GM12801 (cell line): ENCODE measurements around the gene SPOCK2.

Experiments
- TF ChIP-seq, protein P1 (sequence below): IDR thresholded peaks from one replicate; pipeline ENCODE4 v1.5.1; 2011; ENCODE audit warnings: control low read depth; ENCODE audit not compliant: insufficient read length; ENCODE audit errors: extremely low read depth

Gene SPOCK2

DNA sequence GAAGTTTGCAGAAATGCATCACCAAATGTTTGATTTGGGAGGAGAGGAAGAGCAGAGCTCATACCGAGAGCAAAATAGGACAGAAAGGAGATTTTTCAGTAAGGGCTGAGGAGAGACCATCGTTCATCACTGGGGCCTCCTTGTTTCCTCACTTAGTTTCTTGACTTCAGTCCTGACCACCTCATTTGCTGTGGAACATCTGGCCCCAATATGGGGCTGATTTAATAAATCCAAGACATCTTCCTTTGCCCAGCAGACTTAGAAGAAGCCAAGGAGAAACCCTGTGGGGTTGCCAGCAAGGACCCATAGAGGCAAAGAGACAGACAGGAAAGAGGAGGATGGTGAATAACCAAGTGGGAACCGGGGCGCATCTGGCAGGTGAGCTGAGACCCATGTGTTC is 63.8 kb downstream of the SPOCK2 start:
- TF ChIP-seq, protein P1, sequence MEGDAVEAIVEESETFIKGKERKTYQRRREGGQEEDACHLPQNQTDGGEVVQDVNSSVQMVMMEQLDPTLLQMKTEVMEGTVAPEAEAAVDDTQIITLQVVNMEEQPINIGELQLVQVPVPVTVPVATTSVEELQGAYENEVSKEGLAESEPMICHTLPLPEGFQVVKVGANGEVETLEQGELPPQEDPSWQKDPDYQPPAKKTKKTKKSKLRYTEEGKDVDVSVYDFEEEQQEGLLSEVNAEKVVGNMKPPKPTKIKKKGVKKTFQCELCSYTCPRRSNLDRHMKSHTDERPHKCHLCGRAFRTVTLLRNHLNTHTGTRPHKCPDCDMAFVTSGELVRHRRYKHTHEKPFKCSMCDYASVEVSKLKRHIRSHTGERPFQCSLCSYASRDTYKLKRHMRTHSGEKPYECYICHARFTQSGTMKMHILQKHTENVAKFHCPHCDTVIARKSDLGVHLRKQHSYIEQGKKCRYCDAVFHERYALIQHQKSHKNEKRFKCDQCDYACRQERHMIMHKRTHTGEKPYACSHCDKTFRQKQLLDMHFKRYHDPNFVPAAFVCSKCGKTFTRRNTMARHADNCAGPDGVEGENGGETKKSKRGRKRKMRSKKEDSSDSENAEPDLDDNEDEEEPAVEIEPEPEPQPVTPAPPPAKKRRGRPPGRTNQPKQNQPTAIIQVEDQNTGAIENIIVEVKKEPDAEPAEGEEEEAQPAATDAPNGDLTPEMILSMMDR: no peak

DNA sequence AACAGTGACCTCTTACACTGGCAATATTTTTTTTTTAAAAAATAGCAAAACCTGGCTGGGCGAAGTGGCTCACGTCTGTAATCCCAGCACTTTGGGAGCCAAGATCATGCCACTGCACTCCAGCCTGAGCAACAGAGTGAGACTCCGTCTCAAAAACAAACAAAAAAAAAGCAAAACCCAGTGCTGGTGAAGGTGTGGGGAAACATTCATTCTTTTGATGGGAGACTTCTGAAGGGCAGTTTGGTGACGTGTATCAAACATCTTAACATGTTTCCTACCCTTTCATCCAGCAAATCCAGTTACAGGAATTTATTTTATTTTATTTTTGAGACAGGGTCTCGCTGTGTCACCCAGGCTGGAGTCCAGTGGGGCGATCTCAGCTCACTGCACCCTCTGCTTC is 66.1 kb downstream of the SPOCK2 start:
- TF ChIP-seq, protein P1: no peak

DNA sequence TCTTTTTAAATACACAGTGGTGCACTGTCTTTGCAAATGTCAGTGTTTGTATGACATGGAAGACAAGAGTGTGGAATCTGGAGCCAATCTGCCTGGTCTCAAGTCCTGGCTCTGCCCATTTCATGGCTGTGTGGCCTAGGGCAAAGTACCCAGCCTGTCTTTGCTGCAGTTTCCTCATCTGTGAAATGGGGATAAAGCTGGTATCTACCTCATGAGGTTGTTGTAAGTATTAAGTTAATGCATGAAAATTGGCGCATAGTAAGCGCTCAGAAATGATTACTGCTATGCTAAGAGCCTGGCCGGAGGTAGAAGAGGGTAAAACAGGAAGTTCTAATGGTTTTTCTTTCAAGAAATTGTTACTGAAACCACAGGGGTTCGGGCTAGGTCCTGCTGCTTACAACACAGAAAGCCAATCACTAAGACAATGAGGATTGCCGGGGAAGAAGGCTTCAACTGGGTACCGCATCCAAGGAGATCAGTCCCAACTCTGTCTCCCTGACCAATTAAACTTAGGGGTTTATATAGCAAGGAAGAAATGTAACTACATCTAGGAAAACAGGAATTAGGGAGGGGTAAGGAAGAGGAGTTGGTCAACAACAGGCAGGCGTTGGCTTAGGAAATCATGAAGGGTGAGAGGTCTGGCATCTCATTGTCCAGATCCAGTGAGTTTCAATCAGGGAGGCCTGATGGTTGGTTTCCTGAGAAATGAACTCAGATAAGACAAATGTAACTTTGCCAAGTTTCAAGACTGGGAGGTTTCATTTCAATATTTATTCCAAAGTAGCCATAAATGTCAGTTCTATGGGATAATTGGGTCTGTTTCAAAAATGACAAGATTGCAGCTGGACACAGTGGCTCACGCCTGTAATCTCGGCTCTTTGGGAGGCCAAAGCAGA is 67.2 kb downstream of the SPOCK2 start:
- TF ChIP-seq, protein P1: no peak

DNA sequence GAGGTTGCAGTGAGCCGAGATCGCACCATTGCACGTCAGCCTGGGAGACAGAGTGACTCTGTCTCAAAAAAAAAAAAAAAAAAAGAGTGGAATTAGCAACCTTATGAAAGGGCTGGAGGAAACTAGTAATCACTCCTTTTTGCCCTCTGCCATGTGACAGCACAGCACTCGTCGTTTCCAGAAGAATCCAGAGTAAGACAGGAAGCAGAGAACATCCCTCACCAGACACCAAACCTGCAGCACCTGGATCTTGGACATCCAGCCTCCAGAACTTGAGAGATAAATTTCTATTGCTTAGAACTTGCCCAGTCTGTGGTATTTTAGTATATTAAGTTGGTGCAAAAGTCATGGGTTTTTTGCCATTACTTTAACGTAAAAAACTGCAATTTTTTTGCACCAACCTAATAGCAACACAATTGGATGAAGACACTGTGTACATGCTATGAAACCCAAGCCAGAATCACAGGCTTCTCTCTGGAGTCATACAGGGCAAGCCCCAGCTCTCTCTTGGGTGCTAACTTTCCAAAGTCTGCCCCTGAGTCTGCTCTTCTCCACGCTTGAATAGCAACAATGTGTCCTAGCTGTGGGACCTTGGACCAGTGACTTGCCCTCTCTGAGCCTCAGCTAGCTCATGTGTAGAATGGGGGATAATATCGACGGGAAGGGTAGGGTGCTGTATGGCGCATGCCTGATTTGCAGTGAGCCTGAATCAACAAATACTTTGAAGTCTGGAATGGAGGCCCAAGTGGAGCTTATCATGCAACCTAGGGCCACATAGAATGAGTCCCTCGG is 69.1 kb downstream of the SPOCK2 start:
- TF ChIP-seq, protein P1: no peak

DNA sequence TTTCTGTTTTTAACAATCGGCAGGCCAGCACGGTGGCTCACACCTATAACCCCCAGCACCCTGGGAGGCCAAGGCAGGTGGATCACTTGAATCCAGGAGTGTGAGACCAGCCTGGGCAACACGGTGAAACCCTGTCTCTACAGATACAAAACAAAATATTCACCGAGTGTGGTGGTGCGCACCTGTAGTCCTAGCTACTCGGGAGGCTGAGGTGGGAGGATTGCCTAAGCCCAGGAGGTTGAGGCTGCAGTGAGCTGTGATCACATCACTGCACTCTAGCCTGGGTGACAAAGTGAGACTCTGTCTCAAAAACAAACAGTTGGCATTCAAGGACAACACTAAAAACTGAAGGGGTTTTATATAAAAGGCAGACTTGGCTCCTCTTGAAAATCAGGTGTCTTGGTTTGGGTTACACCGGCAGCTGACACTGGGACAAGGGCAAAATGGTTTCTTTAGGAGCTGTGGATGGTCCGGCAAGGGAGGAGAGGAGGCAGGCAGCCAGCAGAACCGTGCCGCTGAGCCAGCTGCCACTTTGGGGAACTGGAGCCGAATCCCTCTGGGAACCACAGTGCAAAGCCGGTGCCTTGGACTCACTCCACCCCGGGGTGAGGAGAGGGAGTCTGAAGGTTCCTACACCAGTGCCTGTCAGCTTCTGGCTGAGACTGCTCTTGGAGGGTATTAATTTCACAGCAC is 71.6 kb downstream of the SPOCK2 start:
- TF ChIP-seq, protein P1: no peak

DNA sequence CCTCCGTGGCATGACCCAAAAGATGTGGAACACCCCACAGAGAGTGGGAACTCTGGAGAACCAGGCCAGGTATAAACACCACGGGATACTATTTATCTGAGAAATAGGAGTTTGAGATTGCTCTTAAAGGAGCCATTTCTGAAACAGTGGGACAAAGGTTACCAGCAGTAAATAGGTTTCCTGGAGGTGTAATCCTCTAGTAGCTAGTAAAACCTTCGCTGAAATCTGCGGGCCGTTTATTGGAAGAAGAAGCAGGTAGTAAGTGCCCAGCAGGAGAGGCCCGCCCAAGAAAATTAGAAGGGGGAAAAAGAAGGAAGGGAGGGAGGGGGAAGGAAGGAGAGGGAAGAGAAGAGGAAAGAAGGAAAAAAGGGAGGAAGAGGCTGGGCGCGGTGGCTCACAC is 72.5 kb downstream of the SPOCK2 start:
- TF ChIP-seq, protein P1: no peak

DNA sequence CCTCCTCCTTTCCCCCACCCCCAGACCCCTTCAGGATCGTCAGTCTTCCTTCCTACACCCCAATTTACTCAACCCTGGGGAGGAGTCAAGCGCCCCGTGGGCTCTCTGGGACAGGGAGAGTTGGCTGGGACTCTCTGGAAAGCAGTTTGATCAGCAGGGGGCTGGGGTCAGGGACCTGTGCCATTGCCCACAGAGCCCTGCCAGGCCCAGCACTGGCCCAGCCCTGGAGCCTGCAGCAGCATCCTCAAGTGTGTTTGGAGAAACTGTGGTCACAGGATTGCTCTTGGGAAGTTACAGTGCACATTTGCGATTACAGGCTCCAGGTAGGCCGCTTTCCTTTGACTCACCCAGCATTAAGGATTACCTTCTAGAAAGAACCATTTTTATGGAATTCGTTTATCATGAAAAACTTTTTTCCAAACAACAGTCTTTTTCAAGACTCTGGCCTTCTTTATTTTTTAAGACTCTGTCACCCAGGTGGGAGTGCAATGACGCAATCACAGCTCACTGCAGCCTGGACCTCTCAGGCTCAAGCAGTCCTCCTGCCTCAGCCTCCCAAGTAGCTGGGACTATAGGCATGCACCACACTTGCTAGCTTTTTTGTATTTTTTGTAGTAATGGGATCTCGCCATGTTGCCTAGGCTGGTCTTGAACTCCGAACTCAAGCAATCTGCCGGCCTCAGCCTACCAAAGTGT is 73.4 kb downstream of the SPOCK2 start:
- TF ChIP-seq, protein P1: no peak
